GM12864 (cell line): ENCODE data around the gene CASP3.
"Not testable (repeated sequence)": the region's sequence is repeated elsewhere in the genome, so short reads cannot be mapped to it uniquely, and the experiment has no call there.

Experiments
- DNase-seq: peaks from one replicate; pipeline ENCODE4 v3.0.0-alpha.2; 2011; ENCODE audit warnings: low read depth
- H3K4me3 ChIP-seq: 2 replicates; pipeline ENCODE4 v1.5.1; 2011; ENCODE audit warnings: mild to moderate bottlenecking, low read depth, low read length, control low read depth
- TF ChIP-seq, protein P1 (sequence below): IDR thresholded peaks from 2 replicates; pipeline ENCODE4 v1.5.1; 2011; ENCODE audit warnings: low read depth, mild to moderate bottlenecking, moderate library complexity, low read length, control low read depth, inconsistent platforms; ENCODE audit errors: missing control alignments

CASP3 gene

GRCh38 chr4:184599492-184600135 is 49.6 kb downstream of the CASP3 start:
- no peak for DNase-seq
- TF ChIP-seq, protein P1, sequence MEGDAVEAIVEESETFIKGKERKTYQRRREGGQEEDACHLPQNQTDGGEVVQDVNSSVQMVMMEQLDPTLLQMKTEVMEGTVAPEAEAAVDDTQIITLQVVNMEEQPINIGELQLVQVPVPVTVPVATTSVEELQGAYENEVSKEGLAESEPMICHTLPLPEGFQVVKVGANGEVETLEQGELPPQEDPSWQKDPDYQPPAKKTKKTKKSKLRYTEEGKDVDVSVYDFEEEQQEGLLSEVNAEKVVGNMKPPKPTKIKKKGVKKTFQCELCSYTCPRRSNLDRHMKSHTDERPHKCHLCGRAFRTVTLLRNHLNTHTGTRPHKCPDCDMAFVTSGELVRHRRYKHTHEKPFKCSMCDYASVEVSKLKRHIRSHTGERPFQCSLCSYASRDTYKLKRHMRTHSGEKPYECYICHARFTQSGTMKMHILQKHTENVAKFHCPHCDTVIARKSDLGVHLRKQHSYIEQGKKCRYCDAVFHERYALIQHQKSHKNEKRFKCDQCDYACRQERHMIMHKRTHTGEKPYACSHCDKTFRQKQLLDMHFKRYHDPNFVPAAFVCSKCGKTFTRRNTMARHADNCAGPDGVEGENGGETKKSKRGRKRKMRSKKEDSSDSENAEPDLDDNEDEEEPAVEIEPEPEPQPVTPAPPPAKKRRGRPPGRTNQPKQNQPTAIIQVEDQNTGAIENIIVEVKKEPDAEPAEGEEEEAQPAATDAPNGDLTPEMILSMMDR = no peak
- H3K4me3 ChIP-seq = no peak overlapping the region

GRCh38 chr4:184598753-184599491 is 50.3 kb downstream of the CASP3 start:
- no peak for DNase-seq
- H3K4me3 ChIP-seq = no peak overlapping the region
- TF ChIP-seq, protein P1 = no peak

GRCh38 chr4:184596617-184597185 is 52.5 kb downstream of the CASP3 start:
- no peak overlapping the region for H3K4me3 ChIP-seq
- no peak for DNase-seq
- TF ChIP-seq, protein P1 = no peak

DNA sequence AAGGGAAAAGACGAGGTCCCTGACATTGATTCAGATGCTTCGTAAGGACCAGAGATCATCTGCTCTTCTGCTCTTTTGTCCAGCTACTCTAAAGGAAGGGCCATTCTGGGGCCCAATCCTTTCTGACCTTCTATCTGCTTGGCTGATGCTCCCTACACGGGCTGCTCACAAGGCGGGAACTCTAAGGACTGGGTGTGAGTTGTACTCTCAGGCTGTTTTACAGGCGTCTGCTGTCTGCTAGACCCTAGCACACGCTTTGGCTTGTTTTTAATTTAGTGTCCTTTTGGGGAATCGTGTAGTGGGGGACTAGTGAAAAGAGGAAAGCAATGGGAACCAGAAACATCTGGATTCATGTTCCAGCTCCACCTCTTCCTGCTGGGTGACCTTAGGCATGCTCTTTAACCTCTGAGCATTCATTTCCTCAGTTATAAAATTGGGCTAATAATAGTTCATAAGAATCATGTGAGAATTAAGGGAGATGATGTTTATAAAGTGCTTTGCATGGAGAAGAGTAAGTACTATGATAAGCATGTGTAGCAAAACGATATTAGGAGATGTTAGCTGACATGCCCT is 53.1 kb downstream of the CASP3 start:
- H3K4me3 ChIP-seq = no peak overlapping the region
- TF ChIP-seq, protein P1 = no peak
- DNase-seq = no peak

GRCh38 chr4:184595430-184595829 is 53.8 kb downstream of the CASP3 start:
- TF ChIP-seq, protein P1 = no peak
- no peak for DNase-seq
- H3K4me3 ChIP-seq = no peak overlapping the region

GRCh38 chr4:184593461-184593860 is 55.8 kb downstream of the CASP3 start:
- TF ChIP-seq, protein P1 = no peak
- H3K4me3 ChIP-seq = no peak overlapping the region
- DNase-seq = no peak

DNA sequence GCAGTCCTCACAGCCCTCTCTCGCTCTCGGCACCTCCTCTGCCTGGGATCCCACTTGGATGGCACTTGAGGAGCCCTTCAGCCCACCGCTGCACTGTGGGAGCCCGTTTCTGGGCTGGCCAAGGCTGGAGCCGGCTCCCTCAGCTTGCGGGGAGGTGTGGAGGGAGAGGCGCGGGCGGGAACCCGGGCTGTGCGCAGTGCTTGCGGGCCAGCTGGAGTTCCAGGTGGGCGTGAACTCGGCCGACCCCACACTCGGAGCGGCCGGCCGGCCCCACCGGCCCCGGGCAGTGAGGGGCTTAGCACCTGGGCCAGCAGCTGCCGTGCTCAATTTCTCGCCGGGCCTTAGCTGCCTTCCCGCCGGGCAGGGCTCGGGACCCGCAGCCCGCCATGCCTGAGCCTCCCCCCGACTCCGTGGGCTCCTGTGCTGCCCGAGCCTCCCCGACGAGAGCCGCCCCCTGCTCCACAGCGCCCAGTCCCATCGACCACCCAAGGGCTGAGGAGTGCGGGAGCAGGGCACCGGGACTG is 57.4 kb downstream of the CASP3 start:
- not testable (repeated sequence) for DNase-seq, H3K4me3 ChIP-seq
